K562 (cell line): ENCODE results near the gene KIF24. TPM values are rescaled to one million over a fixed set of nuclear protein-coding genes. Genes with fewer than 3 reads are reported as not detected.

Source experiments
- AFF1 ChIP-seq, 2 experiments: fragments of 450-650 bp; IDR thresholded peaks; 2 replicates each; pipeline ENCODE4 v1.6.1; 2018; ENCODE audit warnings: mild to moderate bottlenecking in 2 of 2, low read depth in 1 of 2; ENCODE audit not compliant: partially characterized antibody in 2 of 2
- ARNT ChIP-seq, 2 experiments: fragments of 450-650 bp; IDR thresholded peaks; 2 replicates each; pipeline ENCODE4 v1.6.1; 2016; ENCODE audit warnings: mild to moderate bottlenecking in 1 of 2
- BCOR ChIP-seq: fragments of 450-650 bp; IDR thresholded peaks from 2 replicates; pipeline ENCODE4 v1.6.1; 2016
- ETS1 ChIP-seq: conservative IDR thresholded peaks from 2 replicates; pipeline ENCODE4 v1.6.1; 2011; ENCODE audit warnings: low read depth, mild to moderate bottlenecking, low read length; ENCODE audit not compliant: control insufficient read depth
- PPARD ChIP-seq: fragments of 250-450 bp; sonication (Bioruptor Pico); IDR thresholded peaks from 2 replicates; pipeline ENCODE4 v1.8.0; 2022; ENCODE audit warnings: inconsistent platforms, mild to moderate bottlenecking, moderate library complexity
- THRAP3 ChIP-seq: fragments of 450-650 bp; IDR thresholded peaks from 2 replicates; pipeline ENCODE4 v1.6.1; 2016; ENCODE audit warnings: mild to moderate bottlenecking, inconsistent platforms, borderline replicate concordance
- TOE1 ChIP-seq, 2 experiments: fragments of 450-650 bp in 1 of 2; sonication (generic) in 1 of 2; formaldehyde crosslinking in 1 of 2; IDR thresholded peaks; 2 replicates each; pipeline versions ENCODE4 v1.7.1 to v1.8.0; 2016 to 2022; ENCODE audit warnings: borderline replicate concordance in 2 of 2, mild to moderate bottlenecking in 2 of 2, antibody characterized with exemption in 1 of 2, inconsistent platforms in 1 of 2, low read depth in 1 of 2, missing genetic modification reagents in 1 of 2, moderate library complexity in 1 of 2
- ZBED1 ChIP-seq: IDR thresholded peaks from 2 replicates; pipeline ENCODE4 v1.6.1; 2014
- ZBTB11 ChIP-seq, 3 experiments: fragments of 200-800 bp in 1 of 3; fragments of 250-450 bp in 1 of 3; fragments of 450-650 bp in 1 of 3; sonication (Bioruptor Pico) in 1 of 3; sonication (Bioruptor generic) in 1 of 3; formaldehyde crosslinking in 1 of 3; IDR thresholded peaks; 2 replicates each; pipeline versions ENCODE4 v1.6.1 to v1.8.0; 2016 to 2022; ENCODE audit warnings: mild to moderate bottlenecking in 2 of 3, missing genetic modification characterization in 2 of 3, missing compliant biosample characterization in 1 of 3, moderate library complexity in 1 of 3
- polyA plus RNA-seq, 8 experiments: library from polyadenylated mRNA; depleted of rRNA in 4 of 8; stranded (reverse) in 5 of 8; unstranded in 3 of 8; fragments of >200 nt; fragmentation: Nextera tagmentation in 2 of 8; fragmentation: Illumina TruSeq in 1 of 8; extraction: Ambion mirVana in 2 of 8; extraction: Trizol in 1 of 8; gene quantifications; 2 replicates each; pipeline versions ENCODE4 v1.2.1 to v1.2.3, GENCODE V29; 2011 to 2014; ENCODE audit warnings: inconsistent platforms in 1 of 8, missing spikeins in 1 of 8
- total RNA-seq, 7 experiments: library from RNA; depleted of rRNA in 6 of 7; stranded (reverse); fragments of >200 nt in 6 of 7; fragmentation: Illumina TruSeq in 2 of 7; extraction: Trizol in 2 of 7; gene quantifications; 2 replicates each; pipeline versions ENCODE4 v1.2.1 to v1.2.3, GENCODE V29; 2011 to 2021; ENCODE audit warnings: low replicate concordance in 1 of 7
- TF ChIP-seq, protein P1 (sequence below): sonication (generic); formaldehyde crosslinking; IDR thresholded peaks from 2 replicates; pipeline ENCODE4 v1.8.1; 2023; ENCODE audit warnings: missing genetic modification reagents, mild to moderate bottlenecking, borderline replicate concordance

KIF24 gene
- total and polyA plus RNA-seq, 9 of the 15 experiments (the other 6 are each of a cell fraction or from before 2014, with no cell fraction given): 0.63 to 5.8 (median 4.4) TPM

DNA sequence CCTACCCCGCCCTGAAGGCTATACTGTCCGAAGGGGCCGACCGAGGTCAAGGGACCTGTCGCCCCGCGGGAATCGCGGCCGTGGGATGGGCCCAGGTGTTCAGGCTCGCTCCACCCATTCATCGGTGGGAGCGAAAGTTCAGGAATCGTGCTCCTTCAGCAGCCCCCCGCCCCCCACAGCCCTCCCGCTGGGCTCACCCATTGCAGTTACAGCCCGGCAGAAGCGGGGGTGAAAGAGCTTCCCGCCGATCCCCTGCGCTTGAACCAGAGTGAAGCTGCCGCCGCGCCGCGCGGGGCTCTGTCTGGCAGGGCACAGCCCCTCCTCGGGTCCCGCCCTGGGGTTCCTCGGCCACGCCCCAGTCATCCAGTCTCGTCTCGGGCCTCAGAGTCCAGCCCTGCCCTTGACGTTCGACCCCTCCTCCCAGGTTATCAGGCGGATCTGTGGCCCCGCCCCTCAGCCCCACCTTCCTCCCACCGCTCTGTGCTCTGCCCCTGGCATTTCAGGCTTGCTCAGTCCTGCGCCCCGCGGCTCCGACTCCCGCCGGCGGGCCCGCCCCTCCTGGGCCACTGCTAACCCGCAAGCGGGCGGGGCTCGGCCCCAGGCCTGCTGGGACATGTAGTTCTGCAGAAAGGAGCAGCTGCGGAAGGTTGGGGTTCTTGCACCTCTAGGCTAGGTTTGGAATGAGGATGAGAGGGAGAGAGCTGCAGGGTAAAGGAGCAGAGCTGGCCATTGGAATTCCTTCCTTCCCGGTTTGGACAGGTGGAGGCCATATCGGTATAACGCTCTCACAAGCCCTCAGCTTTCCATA is 47.7 kb upstream of the KIF24 start, which contains the start of gene MYORG (continued):
- TF ChIP-seq AFF1 (IDR thresholded peaks at IDR 0.05; ENCODE audit: low read depth in 1 of 2, partially characterized antibody in 2 of 2) (peak in 1 of 2 experiments; percentile 61), ARNT (IDR thresholded peaks at IDR 0.05) (no peak), ETS1 (peak; percentile 81; the same call in 1 of the 2 replicates), ZBED1 (no peak), THRAP3 (no peak), ZBTB11 (CRISPR knock-in tag; IDR thresholded peaks at IDR 0.05) (peak in 1 of 3 experiments; percentile 64; a peak in 1 of 6 replicates), TOE1 (IDR thresholded peaks at IDR 0.05; ENCODE audit: borderline replicate concordance) (peak; percentile 20; the same call in 1 of the 2 replicates), TOE1 (CRISPR knock-in tag; IDR thresholded peaks at IDR 0.05; ENCODE audit: borderline replicate concordance, low read depth) (no peak), BCOR (no peak), PPARD (CRISPR knock-in tag) (no peak)
- TF ChIP-seq, protein P1, sequence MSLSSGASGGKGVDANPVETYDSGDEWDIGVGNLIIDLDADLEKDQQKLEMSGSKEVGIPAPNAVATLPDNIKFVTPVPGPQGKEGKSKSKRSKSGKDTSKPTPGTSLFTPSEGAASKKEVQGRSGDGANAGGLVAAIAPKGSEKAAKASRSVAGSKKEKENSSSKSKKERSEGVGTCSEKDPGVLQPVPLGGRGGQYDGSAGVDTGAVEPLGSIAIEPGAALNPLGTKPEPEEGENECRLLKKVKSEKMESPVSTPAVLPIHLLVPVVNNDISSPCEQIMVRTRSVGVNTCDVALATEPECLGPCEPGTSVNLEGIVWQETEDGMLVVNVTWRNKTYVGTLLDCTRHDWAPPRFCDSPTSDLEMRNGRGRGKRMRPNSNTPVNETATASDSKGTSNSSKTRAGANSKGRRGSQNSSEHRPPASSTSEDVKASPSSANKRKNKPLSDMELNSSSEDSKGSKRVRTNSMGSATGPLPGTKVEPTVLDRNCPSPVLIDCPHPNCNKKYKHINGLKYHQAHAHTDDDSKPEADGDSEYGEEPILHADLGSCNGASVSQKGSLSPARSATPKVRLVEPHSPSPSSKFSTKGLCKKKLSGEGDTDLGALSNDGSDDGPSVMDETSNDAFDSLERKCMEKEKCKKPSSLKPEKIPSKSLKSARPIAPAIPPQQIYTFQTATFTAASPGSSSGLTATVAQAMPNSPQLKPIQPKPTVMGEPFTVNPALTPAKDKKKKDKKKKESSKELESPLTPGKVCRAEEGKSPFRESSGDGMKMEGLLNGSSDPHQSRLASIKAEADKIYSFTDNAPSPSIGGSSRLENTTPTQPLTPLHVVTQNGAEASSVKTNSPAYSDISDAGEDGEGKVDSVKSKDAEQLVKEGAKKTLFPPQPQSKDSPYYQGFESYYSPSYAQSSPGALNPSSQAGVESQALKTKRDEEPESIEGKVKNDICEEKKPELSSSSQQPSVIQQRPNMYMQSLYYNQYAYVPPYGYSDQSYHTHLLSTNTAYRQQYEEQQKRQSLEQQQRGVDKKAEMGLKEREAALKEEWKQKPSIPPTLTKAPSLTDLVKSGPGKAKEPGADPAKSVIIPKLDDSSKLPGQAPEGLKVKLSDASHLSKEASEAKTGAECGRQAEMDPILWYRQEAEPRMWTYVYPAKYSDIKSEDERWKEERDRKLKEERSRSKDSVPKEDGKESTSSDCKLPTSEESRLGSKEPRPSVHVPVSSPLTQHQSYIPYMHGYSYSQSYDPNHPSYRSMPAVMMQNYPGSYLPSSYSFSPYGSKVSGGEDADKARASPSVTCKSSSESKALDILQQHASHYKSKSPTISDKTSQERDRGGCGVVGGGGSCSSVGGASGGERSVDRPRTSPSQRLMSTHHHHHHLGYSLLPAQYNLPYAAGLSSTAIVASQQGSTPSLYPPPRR (CRISPR knock-in tag): no peak
